Nephron (organoid): ENCODE measurements around the gene UBE4B.

Experiments used
- H3K27ac Mint-ChIP-seq, 3 experiments: 2 replicates each; pipeline ENCODE4 v1.8.0; 2020; ENCODE audit warnings: mixed read lengths in 3 of 3, mild to moderate bottlenecking in 2 of 3, moderate library complexity in 1 of 3
- H3K27me3 Mint-ChIP-seq: 2 replicates; pipeline ENCODE4 v1.8.0; 2021; ENCODE audit warnings: low read depth, mild to moderate bottlenecking, moderate library complexity, mixed read lengths
- H3K36me3 Mint-ChIP-seq: 2 replicates; pipeline ENCODE4 v1.8.0; 2020; ENCODE audit warnings: low read depth, mixed read lengths
- H3K4me1 Mint-ChIP-seq: 2 replicates; pipeline ENCODE4 v1.8.0; 2020; ENCODE audit warnings: mixed read lengths
- H3K4me3 Mint-ChIP-seq, 3 experiments: 2 replicates each; pipeline ENCODE4 v1.8.0; 2020; ENCODE audit warnings: mild to moderate bottlenecking in 3 of 3, mixed read lengths in 3 of 3, moderate library complexity in 2 of 3
- H3K9me3 Mint-ChIP-seq: 2 replicates; pipeline ENCODE4 v1.8.0; 2020; ENCODE audit warnings: mixed read lengths
- TF ChIP-seq, protein P1 (sequence below), 3 experiments: fragments of 200-600 bp; sonication (generic); IDR thresholded peaks; one replicate each; pipeline ENCODE4 v1.5.0; 2021; ENCODE audit warnings: antibody characterized with exemption in 3 of 3; ENCODE audit not compliant: unreplicated experiment in 3 of 3

The UBE4B gene

DNA sequence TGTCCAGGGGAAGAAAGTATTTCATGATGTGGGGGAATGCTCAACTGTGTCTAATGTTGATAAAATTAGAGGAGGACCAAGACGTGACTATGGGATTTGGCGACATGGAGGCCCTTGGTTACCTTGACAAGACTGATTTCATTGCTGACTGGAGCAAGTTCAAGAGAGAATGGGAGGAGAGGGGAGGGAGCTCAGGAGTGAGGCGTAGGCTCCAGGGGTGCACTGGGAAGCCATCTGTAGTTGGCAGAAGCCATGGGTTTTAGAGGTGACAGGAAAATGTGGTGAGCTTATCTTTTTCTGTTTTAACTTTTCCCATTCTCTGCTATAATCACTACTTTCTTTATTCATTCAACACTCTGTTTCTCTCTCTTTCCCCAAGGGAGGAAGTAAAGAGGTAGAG lies 15.8 kb downstream of the UBE4B start:
- Mint-ChIP-seq H3K9me3 (no peaks in the 10 kb centered on the region), H3K27ac (no peak overlapping the region), H3K4me3 (no peak overlapping the region), H3K36me3 (peaks cover 28% of the 10 kb centered on the region), H3K4me1 (peaks cover 33% of the 10 kb centered on the region), H3K27me3 (no peaks in the 10 kb centered on the region)
- TF ChIP-seq, protein P1, sequence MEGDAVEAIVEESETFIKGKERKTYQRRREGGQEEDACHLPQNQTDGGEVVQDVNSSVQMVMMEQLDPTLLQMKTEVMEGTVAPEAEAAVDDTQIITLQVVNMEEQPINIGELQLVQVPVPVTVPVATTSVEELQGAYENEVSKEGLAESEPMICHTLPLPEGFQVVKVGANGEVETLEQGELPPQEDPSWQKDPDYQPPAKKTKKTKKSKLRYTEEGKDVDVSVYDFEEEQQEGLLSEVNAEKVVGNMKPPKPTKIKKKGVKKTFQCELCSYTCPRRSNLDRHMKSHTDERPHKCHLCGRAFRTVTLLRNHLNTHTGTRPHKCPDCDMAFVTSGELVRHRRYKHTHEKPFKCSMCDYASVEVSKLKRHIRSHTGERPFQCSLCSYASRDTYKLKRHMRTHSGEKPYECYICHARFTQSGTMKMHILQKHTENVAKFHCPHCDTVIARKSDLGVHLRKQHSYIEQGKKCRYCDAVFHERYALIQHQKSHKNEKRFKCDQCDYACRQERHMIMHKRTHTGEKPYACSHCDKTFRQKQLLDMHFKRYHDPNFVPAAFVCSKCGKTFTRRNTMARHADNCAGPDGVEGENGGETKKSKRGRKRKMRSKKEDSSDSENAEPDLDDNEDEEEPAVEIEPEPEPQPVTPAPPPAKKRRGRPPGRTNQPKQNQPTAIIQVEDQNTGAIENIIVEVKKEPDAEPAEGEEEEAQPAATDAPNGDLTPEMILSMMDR (IDR thresholded peaks at IDR 0.05; ENCODE audit: unreplicated experiment in 3 of 3) = no peak

DNA sequence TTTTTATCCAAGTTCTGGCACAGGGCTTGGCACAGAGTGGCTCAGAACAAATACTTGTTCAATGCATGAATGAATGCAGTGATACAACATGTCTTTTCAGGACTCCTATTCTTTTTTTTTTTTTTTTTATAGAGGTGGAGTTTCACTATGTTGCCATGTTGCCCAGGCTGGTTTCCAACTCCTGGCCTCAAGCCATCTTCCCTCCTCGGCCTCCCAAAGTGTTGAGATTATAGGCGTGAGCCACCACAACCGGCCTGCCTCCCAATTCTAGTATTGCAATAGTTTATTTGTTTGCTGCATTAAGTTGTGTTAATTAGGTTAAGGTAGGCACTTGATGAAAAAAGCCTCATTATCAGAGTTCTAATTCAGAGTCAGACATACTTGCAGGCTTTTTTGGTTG lies 17.9 kb downstream of the UBE4B start:
- Mint-ChIP-seq H3K9me3 (no peaks in the 10 kb centered on the region), H3K27me3 (no peaks in the 10 kb centered on the region), H3K36me3 (peaks cover 28% of the 10 kb centered on the region), H3K4me1 (peaks cover 23% of the 10 kb centered on the region), H3K27ac (no peak overlapping the region), H3K4me3 (no peak overlapping the region)
- TF ChIP-seq, protein P1 (IDR thresholded peaks at IDR 0.05; ENCODE audit: unreplicated experiment in 3 of 3) = no peak

DNA sequence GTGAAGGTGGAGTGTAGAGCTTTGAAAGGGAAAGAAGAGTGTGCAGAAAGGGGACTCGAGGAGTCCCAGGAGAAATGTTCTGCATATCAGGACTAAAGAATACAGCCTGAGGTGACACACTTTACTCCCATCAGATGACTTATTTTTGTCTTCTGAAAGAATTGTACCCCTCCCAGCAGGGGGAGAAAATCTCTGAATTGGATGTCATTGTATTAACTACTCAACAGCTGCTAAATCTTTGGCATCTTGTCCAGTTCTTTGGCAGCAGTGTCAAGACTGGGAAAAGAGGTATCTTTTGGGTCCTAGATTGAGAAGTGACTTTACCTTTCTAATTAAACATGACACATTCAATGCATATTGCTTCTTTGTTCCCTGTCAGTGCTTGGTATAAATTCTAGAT lies 18.9 kb downstream of the UBE4B start:
- peaks cover 28% of the 10 kb centered on the region for H3K36me3 Mint-ChIP-seq
- no peaks in the 10 kb centered on the region for H3K9me3 Mint-ChIP-seq
- peaks cover 13% of the 10 kb centered on the region for H3K4me1 Mint-ChIP-seq
- TF ChIP-seq, protein P1 (IDR thresholded peaks at IDR 0.05; ENCODE audit: unreplicated experiment in 3 of 3) = no peak
- no peak overlapping the region for H3K27ac Mint-ChIP-seq
- no peaks in the 10 kb centered on the region for H3K27me3 Mint-ChIP-seq
- H3K4me3 Mint-ChIP-seq = no peak overlapping the region

DNA sequence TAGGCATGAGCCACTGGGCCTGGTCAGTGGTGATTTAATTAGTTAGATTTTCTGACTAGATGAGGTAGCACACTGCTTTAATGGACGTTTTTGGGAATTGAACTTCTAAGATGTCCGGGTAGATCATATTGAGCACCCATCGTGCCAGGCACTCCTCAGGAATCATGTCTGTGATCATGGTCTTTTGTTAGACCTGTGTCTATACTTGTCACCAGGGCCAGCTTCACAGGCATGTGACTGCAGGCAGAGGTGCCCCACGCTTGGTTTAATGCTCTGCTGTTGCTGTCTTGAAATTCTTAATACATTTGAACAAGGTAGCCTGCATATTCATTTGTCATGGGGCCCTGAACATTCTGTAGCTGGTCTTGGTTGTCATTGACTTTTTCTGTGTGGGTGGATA lies 19.6 kb downstream of the UBE4B start:
- H3K27me3 Mint-ChIP-seq = no peaks in the 10 kb centered on the region
- H3K4me1 Mint-ChIP-seq = peaks cover 7% of the 10 kb centered on the region
- H3K27ac Mint-ChIP-seq = no peak overlapping the region
- TF ChIP-seq, protein P1 (IDR thresholded peaks at IDR 0.05; ENCODE audit: unreplicated experiment in 3 of 3) = no peak
- peaks cover 28% of the 10 kb centered on the region for H3K36me3 Mint-ChIP-seq
- H3K9me3 Mint-ChIP-seq = no peaks in the 10 kb centered on the region
- no peak overlapping the region for H3K4me3 Mint-ChIP-seq

DNA sequence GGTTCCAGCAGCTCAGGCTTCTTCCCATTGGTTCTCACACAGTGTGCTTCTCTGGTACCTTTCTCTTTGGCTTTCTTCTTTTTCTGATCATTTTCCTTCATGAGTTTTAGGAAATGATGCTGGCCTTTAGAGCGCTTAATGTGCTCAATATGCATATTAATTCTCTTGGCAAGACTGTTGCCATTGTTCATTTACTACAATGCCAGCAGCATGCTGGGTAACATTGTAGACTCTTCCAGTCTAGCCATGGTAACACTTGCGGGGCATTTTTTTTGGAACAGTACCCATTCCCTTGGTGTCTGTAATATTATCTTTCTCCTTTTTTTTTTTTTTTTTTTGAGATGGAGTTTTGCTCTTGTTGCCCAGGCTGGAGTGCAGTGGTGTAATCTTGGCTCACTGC lies 21.7 kb downstream of the UBE4B start:
- Mint-ChIP-seq H3K36me3 (peaks cover 22% of the 10 kb centered on the region), H3K4me3 (no peak overlapping the region), H3K4me1 (peaks cover 17% of the 10 kb centered on the region), H3K9me3 (no peaks in the 10 kb centered on the region), H3K27ac (no peak overlapping the region), H3K27me3 (no peaks in the 10 kb centered on the region)
- TF ChIP-seq, protein P1 (IDR thresholded peaks at IDR 0.05; ENCODE audit: unreplicated experiment in 3 of 3) = no peak

DNA sequence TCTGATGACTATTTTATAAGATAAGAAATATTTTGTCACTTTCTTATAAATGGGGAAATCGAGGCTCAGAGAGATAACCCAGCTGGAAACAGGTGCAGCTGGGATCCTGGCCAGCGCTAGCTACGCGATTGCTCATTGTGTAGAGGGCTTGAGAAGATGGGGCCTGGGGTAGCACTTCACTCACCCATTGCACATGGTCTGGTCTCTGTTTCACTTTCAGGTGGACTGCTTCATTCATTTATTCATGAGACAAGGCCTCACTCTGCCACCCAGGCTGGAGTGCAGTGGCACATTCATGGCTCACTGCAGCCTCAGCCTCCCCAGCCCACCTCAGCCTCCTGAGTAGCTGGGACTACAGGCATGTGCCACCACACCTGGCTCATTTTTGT lies 23.8 kb downstream of the UBE4B start:
- no peaks in the 10 kb centered on the region for H3K27me3 Mint-ChIP-seq

More for the DNA sequence above, 23.8 kb downstream of the UBE4B start:
- TF ChIP-seq, protein P1 (IDR thresholded peaks at IDR 0.05; ENCODE audit: unreplicated experiment in 3 of 3) = no peak
- Mint-ChIP-seq H3K9me3 (no peaks in the 10 kb centered on the region), H3K27ac (no peak overlapping the region), H3K4me1 (peaks cover 11% of the 10 kb centered on the region), H3K36me3 (peaks cover 9% of the 10 kb centered on the region), H3K4me3 (no peak overlapping the region)
